ENCODE data around the gene MN1.

MN1 gene

DNA sequence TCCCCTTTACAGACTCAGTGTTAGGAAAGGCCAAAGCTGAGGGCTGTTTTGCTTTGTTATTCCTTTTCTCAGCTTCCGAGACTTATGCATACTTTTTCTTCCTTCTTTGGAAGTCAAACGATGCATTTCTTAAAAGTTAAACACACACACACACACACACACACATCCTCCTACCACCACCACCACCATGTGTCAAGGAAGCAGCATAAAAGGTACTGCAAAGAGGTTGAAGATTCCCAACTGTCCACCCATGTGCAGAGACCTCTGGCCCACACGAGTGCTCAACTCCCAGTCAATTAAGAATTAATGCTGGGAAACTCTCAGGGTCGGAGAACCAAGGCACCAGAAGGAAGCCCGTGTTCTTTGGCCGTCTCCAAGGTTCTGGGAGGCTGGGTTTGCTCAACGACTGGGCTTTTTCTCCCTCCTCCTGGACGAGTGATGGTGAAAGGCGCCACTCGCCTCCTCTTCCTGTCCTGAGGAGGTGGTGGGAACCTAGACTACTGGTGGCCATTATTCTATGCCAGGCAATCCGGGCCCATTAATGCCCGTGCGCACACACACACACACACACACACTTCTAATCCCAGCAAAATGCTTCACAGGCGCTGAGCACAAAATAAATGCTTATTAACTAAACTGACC is 15.1 kb downstream of the MN1 start:
- no peak for DNase-seq (ENCODE audit: low read depth, low spot score)

DNA sequence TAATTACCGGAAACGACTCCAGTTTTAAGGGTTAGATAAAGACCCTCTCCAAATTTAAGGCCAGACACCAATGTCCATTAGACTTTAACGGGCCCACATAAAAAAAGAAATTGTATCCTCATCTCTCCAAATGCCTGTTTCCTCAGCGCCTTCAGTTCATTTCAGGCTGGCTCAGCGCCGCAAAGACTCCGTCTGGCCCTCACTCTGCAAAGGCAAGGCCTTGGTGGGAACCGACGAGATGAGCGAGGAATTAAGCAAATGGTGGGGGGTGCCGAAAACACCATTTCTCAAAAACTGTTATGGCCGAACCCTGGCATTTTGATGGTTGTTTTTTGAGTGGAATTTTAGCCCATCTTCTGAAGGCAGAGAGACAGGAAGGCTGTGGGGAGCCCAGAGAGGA is 15.7 kb downstream of the MN1 start:
- DNase-seq (ENCODE audit: low read depth, low spot score) = no peak

DNA sequence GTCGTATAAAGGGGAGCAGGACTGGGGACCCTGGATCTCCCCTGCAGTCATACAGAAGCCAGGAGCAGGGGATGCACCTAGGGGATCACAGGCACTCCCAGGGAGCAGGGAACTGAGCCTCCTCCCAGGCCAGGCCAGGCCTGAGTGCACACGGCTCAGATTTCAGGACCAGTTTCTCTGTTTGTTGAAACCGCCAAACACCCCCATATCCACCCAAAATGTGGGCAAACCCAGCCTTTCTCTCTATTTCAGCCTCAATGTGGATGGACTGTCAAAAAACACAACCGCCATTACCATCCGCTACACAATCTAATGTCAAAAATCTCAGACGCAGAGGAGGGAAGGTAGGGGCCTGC is 17.5 kb downstream of the MN1 start:
- no peak for DNase-seq (ENCODE audit: low read depth, low spot score)

DNA sequence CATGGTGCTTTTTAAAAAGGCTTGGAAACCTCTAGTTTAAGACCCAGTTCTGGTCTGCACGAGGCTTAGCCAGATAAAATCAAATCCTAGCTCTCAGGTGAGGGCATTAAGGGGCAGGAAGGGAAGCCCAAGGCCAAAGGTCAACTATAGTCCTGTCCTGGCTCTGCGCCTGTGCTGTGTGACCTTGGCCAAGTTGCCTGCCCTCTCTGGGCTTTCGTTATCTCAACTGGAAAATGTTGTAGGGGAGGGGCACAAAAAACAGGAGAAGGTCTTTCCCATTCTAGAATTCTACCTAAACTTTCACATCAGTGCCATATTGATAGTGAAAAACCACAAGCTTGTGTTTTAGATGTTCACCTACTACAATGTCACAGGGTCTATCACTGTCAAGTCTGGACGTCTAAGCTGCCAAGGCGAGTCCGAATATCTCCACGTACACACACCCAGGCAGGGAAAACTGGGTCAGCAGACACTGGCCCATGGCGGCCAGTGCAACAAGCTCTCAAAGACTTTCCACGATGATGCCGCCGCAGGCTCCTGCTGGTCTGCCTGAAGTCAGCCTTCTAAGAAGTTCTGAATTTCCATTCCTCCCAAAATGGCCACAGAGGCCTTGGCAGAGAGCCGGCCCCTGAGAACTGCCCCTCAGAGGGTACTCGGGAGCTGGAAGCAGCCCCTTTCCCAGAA is 18.0 kb downstream of the MN1 start:
- no peak for DNase-seq (ENCODE audit: low read depth, low spot score)

DNA sequence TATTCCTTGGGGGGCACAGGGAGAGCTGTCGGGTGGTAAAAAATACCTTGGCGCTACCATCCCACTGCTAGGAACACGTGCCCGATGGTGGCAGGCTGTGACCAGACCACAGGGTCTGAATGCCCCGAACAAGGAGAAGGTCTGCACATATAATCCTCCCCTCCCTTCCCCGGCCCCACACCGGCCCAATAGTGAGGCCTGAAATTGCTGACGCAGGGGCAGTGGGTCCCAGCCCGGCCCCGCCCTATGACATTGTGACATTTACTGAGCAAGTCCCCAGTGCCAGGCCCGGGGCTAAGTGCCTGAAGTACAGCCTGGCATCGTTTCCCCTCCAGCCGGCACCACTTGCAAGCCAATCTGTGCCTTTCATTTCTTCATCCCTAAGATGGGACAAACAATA is 19.5 kb downstream of the MN1 start:
- no peak for DNase-seq (ENCODE audit: low read depth, low spot score)

DNA sequence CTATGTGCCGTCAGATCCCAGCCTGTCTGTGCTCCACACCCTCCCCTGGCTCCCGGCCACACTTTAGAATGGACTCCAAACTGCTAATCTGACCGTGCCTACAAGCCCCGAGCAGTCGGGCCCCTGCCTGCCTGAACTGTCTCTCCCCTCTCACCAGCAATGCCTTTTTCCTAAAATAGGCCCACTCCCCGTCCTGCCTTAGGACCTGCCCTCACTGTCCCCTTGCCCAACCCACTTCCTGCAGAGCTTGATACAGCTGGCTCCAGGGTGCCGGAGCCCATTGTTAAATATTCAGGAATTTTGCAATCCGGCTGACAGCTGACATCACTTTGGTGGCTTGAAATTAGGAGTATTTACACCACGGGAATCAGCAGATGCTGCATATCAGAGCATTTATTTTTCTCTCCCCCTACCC is 21.4 kb downstream of the MN1 start:
- DNase-seq (ENCODE audit: low read depth, low spot score) = no peak

DNA sequence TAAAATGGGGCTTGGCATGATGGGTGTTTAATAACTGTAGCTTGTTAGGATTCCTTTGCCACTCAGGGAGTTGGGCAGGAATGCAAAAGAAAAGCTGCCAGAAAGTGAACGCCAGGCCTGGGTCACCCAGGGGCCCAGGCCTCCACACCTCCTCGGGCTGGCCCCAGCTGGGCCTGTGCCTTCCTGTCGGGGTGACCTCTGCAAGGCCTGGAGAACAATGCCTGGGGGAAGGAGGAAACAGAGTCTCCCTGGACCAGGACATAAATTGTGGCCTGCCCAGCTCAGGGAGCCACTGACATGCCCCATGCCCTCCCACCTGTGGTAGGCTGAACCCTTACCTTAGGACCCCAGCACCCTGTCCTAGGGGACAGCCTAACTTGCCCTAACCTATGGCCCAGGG is 21.9 kb downstream of the MN1 start:
- DNase-seq (ENCODE audit: low read depth, low spot score) = no peak

DNA sequence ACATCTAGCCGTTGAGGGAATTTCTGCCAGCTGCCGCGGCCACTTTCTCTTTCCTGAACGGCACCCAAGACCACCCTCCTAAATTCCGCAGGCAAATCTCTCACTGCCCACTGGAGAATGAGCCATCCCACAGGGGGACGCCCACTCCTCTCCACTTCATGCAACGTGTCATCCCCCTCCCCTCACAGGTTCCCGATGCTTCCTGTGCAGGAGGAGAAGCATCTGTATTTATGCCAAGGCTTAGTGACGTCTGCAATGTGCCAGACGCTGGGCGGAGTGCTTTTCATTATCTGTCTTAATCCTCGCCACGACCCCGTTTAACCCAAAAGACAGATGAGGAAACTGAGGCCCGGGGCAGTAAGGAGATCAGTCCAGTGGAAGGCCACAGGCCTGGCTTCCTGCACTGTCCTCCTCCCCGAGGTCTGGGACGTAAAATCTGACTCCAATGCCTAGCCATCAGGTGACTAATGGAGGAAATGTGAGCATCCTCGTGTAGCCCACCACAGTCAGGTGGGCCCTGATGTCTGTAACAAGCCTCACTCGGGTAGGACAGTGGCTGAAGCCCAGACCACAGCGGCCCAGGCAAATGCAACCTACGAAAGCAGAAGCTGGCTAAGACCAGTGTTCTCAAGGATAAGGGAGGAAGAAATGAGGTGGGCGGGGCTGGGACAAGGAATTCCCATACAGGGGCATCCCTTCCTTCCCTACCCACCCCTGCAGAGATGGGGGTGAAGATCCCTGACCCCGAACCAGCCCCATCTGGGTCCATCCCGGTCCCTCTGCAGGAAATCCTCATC is 23.1 kb downstream of the MN1 start:
- DNase-seq (ENCODE audit: low read depth, low spot score) = no peak

DNA sequence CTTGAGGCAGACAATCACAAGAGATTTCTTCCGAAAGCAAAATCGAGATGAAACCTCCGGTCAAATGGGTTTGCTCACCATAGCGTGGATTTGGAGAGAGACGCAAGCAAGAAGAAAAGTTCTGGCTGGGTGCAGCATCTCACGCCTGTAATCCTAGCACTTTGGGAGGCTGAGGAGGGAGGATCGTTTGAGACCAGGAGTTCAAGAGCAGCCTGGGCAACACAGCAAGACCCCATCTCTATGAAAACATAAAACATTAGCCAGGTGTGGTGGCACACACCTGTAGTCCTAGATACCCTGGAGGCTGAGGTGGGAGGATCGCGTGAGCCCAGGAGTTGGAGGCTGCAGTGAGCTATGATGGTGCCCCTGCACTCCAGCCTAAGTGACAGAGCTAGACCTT is 24.4 kb downstream of the MN1 start:
- DNase-seq (ENCODE audit: low read depth, low spot score) = no peak

DNA sequence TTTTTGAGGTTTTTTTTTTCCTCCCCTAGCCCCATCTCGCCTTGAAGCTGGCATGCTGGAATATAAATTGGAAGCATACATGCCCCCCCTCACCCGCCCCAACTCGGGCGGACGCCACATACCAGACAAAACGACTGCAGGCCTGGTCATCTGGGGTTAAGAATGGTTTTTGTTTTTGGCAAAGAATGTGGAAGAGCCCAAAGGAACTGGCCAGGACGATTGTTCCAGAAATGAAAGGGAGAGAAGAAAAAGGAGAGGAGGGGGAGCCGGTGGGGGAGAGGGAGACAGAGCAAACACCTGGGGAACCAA is 25.0 kb downstream of the MN1 start:
- no peak for DNase-seq (ENCODE audit: low read depth, low spot score)

DNA sequence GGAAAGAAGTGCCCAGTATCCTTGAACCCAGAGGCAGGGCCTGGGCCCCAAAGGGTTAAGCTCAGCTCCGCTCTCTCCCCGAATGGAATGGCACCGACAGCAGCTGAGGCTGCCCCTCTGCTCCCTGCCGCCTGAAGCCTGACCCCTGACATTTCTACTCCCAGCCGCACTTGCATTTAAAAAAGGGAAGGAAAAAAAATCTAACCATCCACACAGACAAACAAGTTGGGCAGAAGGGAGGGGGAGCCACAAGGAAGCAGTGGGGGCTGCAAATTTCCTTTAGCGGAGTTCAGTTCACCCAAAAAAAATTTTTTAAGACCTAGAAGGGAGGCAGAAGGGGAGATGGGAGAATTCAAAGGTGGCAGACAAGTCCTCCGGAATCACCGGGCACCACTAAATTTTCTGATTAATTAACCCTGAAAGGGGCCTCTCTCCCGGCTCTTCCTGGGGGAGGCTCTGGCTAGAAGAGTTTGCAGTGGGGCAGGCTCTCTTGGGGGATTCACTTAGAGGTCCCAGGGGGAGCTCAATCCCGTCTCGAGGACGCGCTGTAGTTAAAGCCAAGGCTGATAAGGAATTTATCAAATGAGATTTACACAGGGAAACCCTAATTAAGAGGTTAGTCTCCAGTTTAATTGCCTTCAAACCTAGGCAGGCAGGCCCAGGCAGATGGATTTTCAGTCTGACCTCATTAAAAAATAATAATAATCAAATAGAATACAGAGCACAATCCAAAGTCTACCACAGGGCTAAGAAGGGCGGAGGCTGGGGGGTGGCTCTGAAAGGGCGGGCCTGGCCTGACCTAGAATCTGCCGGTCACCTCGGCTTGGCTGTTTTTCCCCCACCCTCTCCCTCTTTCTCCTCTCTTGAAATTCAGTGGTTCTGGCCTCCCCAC is 25.6 kb downstream of the MN1 start:
- no peak for DNase-seq (ENCODE audit: low read depth, low spot score)

DNA sequence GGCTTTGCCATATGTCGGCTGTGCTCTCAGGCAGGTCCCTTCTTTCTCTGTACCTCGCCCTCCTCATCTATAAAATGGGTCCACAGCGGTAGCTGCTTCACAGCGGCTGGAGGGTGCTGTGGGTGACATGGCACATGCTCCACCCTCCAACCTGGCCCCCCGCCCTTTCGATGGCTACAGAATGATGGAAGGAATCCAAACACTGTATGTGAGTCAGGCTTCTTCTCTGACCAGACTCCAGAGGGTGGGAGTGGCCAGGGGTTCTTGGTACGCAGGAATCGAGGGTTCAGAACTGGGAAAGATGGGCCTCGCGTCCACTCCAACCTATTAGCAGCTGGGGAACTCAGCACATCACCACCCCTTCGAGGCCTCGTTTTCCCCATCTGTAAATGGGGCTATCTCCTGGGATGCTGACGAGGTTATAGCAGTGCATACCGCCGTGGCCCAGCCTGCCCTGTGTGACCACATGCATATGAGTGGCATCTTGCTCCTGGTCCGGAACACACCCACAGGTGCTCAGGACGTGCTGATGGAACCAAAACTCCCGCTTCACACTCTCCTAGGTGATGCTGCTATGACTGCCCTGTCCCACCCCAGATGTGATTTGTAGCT is 26.4 kb downstream of the MN1 start:
- DNase-seq (ENCODE audit: low read depth, low spot score) = no peak

DNA sequence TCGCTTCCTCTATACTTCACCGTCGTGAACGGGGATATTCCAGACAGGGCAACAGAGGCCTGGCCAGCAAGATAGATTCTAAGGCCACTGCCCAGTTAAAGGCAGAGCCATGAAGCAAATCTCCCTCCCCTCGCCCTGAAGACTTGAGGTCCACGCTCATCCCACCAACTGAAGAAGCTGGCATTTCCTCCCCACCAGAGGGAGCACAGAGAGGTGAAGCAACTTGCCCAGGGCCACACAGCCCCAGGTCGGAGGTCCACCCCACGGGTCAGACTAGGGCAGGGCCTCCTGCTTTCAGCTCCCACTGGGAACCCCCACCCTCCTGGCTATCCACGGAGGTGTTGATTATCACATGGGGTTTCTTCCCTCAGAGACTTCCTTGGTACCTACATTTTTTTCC is 27.4 kb downstream of the MN1 start:
- no peak for DNase-seq (ENCODE audit: low read depth, low spot score)

DNA sequence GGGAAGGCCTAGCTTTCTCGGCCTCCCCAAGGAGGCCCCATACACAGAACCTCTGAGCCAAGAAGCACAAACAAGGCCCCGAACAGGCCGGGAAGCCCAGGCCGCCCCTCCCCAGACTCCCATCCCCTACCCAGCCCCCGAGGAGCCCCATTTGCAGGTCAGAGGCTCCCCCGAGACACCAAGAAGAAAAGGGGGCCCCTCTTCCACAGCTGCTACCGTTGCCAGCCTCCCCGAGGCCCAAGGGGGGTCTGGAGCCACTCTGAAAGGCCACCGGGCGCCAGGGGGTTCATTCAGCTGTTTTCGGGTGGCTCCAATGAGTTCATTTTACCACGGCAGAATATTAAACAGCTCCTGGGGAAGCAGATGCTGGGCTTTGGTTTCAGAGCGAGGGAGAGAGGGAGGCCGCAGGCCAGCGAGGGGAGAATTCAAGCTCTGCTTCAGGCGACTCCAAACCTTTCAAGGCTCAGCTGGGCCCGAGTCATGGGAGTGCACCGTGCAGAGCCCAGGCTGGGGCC is 28.5 kb downstream of the MN1 start:
- DNase-seq (ENCODE audit: low read depth, low spot score) = no peak

DNA sequence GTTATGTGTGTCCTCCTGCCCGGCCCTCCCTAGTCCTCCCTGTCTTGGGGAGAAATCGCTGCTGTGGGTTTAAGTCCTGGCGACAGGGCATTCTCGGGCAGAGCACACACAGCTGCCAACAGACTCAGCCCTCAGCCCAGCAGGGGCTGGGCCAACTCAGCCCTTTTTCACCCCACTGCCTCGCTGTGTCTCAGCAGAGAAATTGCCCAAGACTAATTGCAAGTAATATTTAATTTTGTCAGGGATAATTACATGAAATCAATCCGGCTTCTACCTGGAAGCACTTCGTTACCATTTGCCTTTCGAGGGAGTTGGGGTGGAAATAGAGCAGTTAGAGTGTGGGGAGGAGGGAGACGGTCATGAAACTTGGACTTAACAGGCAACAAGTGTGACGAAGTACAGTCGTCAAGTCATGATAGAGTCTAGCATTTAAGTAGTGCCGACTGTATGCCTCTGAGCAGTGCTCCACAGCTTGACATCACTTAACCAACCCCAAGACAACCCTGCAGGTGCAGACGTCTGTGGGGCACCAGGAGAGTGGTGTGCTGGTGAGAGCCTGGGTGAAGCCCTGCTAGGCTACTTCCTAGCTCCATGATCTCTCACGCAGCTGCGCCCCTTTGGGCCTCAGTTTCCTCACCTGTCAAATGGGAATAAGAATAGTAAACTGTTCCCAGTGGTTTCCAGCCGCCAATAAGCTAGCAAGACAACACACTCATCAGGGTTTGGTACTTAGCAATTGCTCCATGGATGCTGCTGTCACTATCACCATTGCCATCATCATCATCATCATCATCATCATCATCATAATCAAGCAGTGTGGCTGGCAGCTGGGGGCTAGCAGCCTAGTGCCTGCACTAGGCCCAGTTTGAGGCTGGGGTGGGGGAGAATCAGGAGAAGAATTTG is 29.2 kb downstream of the MN1 start:
- DNase-seq (ENCODE audit: low read depth, low spot score) = no peak

DNA sequence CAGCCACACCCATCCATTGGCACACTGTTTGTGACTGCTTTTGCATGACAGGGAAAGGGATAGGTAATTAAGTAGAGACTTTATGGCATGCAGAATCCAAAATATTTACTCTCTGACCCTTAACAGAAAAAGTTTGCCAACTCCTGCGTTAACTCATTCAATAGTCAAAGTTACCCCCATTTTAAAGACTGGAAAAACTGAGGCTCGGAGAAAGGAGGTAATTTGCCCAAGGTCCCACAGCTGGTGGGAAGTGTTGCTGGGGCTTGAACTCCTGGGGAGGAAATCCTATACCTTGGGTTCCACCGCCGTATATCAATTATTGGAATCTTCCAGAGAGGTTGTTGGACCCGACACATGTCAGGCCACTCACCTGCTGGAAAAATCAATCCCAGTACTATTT is 29.9 kb downstream of the MN1 start:
- no peak for DNase-seq (ENCODE audit: low read depth, low spot score)

DNA sequence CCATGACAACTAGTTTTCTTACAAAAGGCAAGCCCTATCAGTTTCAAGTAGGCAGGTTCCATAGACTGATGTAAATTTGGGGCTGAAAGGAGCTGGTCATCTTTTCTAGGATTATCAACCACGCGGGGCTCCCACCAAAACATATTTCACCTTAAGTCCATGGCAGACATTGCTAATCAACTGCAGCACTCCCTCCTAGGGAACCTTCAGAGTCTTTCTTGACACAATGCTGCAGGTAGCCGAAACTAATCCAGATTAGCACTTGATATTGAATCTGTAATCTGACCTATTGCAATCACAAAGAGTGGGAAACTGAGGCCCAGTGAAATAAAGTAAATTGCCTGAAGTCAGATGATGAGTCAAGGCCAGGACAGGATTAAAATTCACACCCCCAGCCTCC is 32.5 kb downstream of the MN1 start:
- no peak for DNase-seq (ENCODE audit: low read depth, low spot score)

DNA sequence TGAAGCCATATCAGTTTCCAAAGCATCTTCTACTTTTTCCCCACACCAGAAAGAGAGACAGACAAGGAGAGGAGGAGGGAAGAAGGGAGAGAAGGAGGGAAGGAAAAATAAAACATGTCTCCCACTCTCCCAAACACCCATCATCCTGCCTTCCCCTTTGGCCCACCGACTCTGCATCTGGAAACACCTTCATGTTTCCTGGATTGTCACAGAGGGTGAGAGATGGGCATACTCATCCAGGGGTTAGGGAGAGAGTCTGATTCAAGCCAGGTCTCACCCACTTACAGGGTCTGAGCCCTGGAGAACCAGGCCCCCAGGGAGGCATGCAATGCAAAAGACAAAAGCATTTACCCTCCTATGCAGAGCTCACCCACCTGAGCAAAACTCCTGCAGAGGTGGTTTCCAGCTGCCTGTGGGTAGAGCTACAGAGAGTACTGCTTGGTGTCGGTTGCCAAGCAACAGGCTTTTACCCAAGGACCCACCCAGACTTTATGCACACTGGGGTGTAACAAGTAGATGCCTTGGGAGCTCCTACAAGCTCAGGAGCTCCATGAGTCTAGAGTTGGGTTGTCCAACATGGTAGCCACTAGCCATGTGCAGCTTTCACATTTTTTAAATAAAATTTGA is 33.4 kb downstream of the MN1 start:
- DNase-seq (ENCODE audit: low read depth, low spot score) = no peak

DNA sequence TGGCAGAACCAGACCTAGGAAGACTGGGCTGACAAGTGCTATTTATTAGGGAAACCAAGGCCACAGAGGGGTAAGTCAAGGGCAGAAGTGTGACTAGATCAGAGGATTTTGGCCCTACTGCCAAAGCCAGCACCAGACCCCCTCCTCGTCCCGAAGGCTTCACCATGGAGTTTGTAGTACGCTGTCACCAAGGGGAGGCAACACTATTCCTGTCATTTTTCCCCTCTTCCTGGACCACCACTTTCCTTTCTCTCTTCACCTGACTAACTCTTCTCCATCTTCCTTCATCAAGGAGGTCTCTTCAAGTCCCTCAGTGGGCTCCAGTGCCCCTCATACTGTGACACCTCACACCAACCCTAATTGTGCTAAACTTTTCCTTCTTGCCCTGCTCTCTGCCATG is 34.9 kb downstream of the MN1 start:
- DNase-seq (ENCODE audit: low read depth, low spot score) = no peak

DNA sequence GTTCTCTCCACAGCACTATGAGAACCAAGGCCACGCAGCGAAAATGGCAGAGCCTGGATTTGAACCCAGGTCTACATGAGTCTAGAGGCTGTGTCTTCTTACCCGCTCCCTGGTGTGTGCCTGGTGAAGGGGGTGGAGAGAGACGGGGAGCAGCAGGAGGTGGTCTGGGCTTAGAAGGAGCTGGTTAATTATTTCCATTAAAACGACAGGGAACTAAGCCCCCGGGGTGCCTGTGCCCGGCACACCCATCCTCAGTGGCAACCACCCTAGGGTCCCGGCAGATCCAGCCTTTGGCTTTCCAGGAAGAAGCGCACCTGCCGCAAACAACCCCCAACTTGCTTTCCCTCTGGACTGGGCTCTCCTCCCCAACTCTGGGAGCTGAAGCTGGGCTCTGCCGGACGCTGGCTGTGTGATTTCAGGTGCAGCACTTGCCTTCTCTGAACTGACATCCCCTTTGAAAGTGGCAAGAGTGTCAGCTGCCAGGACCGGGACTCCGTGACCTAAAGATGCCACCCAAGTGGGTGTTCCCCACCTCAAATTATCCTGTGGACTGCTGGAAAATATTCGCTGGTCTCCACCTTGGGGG is 35.8 kb downstream of the MN1 start:
- DNase-seq (ENCODE audit: low read depth, low spot score) = no peak
